ENCODE data around the gene SLC26A5.
"Not testable (repeated sequence)": the region's sequence is repeated elsewhere in the genome, so short reads cannot be mapped to it uniquely, and the experiment has no call there.

The SLC26A5 gene

GRCh38 chr7:103439661-103440060 is 6.3 kb downstream of the SLC26A5 start:
- Histone ChIP-seq H3K4me3 (ENCODE audit: low read depth, low read length) (no peak overlapping the region), H3K27me3 (ENCODE audit: insufficient read depth, low read length) (peaks cover 57% of the 10 kb centered on the region), H2AFZ (ENCODE audit: low read length, unreplicated experiment) (no peak overlapping the region), H3K36me3 (ENCODE audit: insufficient read depth, low read length) (no peaks in the 10 kb centered on the region), H3K27ac (ENCODE audit: low read depth, low read length) (no peak overlapping the region), H3K79me2 (ENCODE audit: control insufficient read depth, insufficient read depth, low read length, unreplicated experiment) (no peaks in the 10 kb centered on the region), H3K4me1 (ENCODE audit: control insufficient read depth, insufficient read depth, low read length, unreplicated experiment) (no peaks in the 10 kb centered on the region)

DNA sequence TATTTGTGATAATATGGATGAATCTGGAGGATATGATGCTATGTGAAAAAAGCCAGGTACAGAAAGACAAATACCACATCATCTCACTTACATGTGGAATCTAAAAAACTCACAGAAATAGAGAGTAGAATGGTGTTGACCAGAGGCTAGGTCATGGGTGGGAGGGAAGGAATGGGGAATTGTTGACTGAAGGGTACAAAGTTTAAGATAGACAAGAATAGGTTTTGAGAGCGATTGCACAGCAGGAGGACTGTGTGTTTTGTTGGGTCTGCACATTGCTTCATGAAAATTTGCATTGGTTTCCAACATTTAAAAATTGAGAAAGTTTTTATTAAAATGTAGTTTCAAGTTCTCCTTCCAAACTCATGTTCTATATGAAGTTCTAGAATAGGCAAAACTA is 8.4 kb downstream of the SLC26A5 start:
- no peak overlapping the region for H2AFZ ChIP-seq (ENCODE audit: low read length, unreplicated experiment)
- no peak overlapping the region for H3K4me3 ChIP-seq (ENCODE audit: low read depth, low read length)
- no peaks in the 10 kb centered on the region for H3K4me1 ChIP-seq (ENCODE audit: control insufficient read depth, insufficient read depth, low read length, unreplicated experiment)
- no peaks in the 10 kb centered on the region for H3K79me2 ChIP-seq (ENCODE audit: control insufficient read depth, insufficient read depth, low read length, unreplicated experiment)
- H3K27me3 ChIP-seq (ENCODE audit: insufficient read depth, low read length) = peaks cover 37% of the 10 kb centered on the region
- H3K27ac ChIP-seq (ENCODE audit: low read depth, low read length) = no peak overlapping the region
- no peaks in the 10 kb centered on the region for H3K36me3 ChIP-seq (ENCODE audit: insufficient read depth, low read length)

DNA sequence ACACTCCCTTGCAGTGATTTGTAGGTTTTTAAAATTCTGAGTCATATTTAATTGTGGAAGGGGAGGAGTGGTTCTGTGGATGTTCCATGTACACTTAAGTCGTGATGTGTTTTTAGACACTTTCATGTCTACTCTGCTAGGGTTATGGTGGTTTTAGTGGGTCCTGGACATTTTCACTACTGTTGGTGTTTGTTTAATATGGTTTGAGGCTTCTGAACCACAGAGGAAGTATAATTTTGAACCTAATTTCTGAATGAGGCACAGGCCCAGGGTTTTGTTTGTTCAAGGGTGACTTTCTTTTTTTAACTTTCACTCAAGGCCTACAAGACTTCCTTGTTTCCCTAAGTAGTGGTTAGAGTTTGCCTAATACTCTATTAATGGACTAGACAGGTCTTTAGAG is 13.3 kb downstream of the SLC26A5 start:
- peaks cover 15% of the 10 kb centered on the region for H3K27me3 ChIP-seq (ENCODE audit: insufficient read depth, low read length)
- H3K27ac ChIP-seq (ENCODE audit: low read depth, low read length) = peak overlapping the region; percentile 53
- no peaks in the 10 kb centered on the region for H3K4me1 ChIP-seq (ENCODE audit: control insufficient read depth, insufficient read depth, low read length, unreplicated experiment)
- H3K36me3 ChIP-seq (ENCODE audit: insufficient read depth, low read length) = no peaks in the 10 kb centered on the region
- peak overlapping the region; percentile 67 for H2AFZ ChIP-seq (ENCODE audit: low read length, unreplicated experiment)
- H3K4me3 ChIP-seq (ENCODE audit: low read depth, low read length) = no peak overlapping the region
- H3K79me2 ChIP-seq (ENCODE audit: control insufficient read depth, insufficient read depth, low read length, unreplicated experiment) = no peaks in the 10 kb centered on the region

DNA sequence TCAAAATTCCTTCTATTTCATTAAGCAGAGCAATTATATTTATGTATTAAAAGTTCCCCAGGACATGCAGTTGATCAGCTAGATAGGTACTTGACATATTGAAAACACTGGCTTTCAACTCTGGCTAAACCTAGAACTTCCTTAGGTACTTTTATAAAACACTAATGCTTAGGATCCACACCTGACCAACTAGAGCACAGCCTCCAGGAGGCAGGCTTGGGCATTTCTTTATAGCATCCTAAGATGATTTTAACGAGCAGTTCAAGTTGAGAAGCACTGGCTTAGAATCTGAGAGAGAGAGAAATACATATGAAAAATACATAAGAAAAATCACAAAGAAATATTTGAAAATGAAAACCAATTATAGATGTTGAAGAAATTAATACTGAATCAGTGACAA is 20.8 kb downstream of the SLC26A5 start:
- Histone ChIP-seq H3K4me1 (ENCODE audit: control insufficient read depth, insufficient read depth, low read length, unreplicated experiment) (no peaks in the 10 kb centered on the region), H3K4me3 (ENCODE audit: low read depth, low read length) (no peak overlapping the region), H3K27ac (ENCODE audit: low read depth, low read length) (no peak overlapping the region), H3K79me2 (ENCODE audit: control insufficient read depth, insufficient read depth, low read length, unreplicated experiment) (no peaks in the 10 kb centered on the region), H3K27me3 (ENCODE audit: insufficient read depth, low read length) (peaks cover 5% of the 10 kb centered on the region; the same call in 1 of the 2 replicates), H2AFZ (ENCODE audit: low read length, unreplicated experiment) (no peak overlapping the region), H3K36me3 (ENCODE audit: insufficient read depth, low read length) (no peaks in the 10 kb centered on the region)

DNA sequence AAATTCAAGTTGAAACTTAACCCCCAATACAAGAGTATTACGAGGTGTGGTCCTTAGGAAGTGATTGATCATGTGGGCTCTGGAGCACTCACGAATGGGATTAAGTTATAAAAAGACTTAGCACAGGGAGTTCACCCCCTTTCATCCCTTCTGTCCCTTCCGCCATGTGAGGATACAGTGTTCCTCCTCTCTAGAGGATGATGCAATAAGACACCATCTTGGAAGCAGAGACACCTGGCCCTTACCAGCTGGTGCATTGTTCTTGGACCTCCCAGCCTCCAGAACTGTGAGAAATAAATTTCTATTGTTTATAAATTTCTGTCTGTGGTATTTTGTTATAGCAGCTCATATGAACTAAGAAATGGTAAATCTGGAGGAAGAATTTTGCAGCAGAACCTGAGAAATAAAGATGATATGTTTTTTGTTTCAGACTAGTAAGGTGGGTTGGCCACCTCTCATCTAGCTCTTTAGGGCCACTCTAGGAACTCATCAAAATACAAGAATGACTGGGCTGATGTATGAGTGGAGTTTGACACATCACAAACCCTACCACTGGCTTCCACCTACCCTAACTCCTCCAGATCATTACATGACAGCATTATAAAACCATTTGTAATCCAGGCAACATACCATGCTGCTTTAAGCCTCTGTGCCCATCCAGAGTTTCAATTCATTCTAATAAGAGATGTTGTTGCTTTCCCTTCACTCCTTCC is 22.4 kb downstream of the SLC26A5 start:
- no peaks in the 10 kb centered on the region for H3K4me1 ChIP-seq (ENCODE audit: control insufficient read depth, insufficient read depth, low read length, unreplicated experiment)

GRCh38 chr7:103420857-103421384 is 25.1 kb downstream of the SLC26A5 start:
- H3K36me3 ChIP-seq (ENCODE audit: insufficient read depth, low read length) = no peaks in the 10 kb centered on the region
- H3K27me3 ChIP-seq (ENCODE audit: insufficient read depth, low read length) = peaks cover 5% of the 10 kb centered on the region; the same call in 1 of the 2 replicates
- H3K4me3 ChIP-seq (ENCODE audit: low read depth, low read length) = no peak overlapping the region
- H2AFZ ChIP-seq (ENCODE audit: low read length, unreplicated experiment) = no peak overlapping the region
- no peaks in the 10 kb centered on the region for H3K4me1 ChIP-seq (ENCODE audit: control insufficient read depth, insufficient read depth, low read length, unreplicated experiment)
- no peak overlapping the region for H3K27ac ChIP-seq (ENCODE audit: low read depth, low read length)
- no peaks in the 10 kb centered on the region for H3K79me2 ChIP-seq (ENCODE audit: control insufficient read depth, insufficient read depth, low read length, unreplicated experiment)

More for the DNA sequence above, 22.4 kb downstream of the SLC26A5 start:
- Histone ChIP-seq H3K27me3 (ENCODE audit: insufficient read depth, low read length) (peaks cover 5% of the 10 kb centered on the region; the same call in 1 of the 2 replicates), H3K36me3 (ENCODE audit: insufficient read depth, low read length) (no peaks in the 10 kb centered on the region), H2AFZ (ENCODE audit: low read length, unreplicated experiment) (no peak overlapping the region), H3K79me2 (ENCODE audit: control insufficient read depth, insufficient read depth, low read length, unreplicated experiment) (no peaks in the 10 kb centered on the region), H3K27ac (ENCODE audit: low read depth, low read length) (no peak overlapping the region), H3K4me3 (ENCODE audit: low read depth, low read length) (no peak overlapping the region)

- no peaks in the 10 kb centered on the region; the same call in 1 of the 2 replicates for H3K27me3 ChIP-seq (ENCODE audit: insufficient read depth, low read length)
- no peak overlapping the region for H2AFZ ChIP-seq (ENCODE audit: low read length, unreplicated experiment)
Observed at GRCh38 chr7:103418241-103418640, 27.8 kb downstream of the SLC26A5 start.

GRCh38 chr7:103413407-103413806 is 32.6 kb downstream of the SLC26A5 start:
- H3K4me3 ChIP-seq (ENCODE audit: low read depth, low read length) = no peak overlapping the region
- no peaks in the 10 kb centered on the region for H3K36me3 ChIP-seq (ENCODE audit: insufficient read depth, low read length)
- H3K4me1 ChIP-seq (ENCODE audit: control insufficient read depth, insufficient read depth, low read length, unreplicated experiment) = no peaks in the 10 kb centered on the region
- no peaks in the 10 kb centered on the region; the same call in 1 of the 2 replicates for H3K27me3 ChIP-seq (ENCODE audit: insufficient read depth, low read length)
- no peaks in the 10 kb centered on the region for H3K79me2 ChIP-seq (ENCODE audit: control insufficient read depth, insufficient read depth, low read length, unreplicated experiment)
- H3K27ac ChIP-seq (ENCODE audit: low read depth, low read length) = no peak overlapping the region
- no peak overlapping the region for H2AFZ ChIP-seq (ENCODE audit: low read length, unreplicated experiment)

More at GRCh38 chr7:103418241-103418640, 27.8 kb downstream of the SLC26A5 start:
- Histone ChIP-seq H3K4me3 (ENCODE audit: low read depth, low read length) (no peak overlapping the region), H3K36me3 (ENCODE audit: insufficient read depth, low read length) (no peaks in the 10 kb centered on the region), H3K79me2 (ENCODE audit: control insufficient read depth, insufficient read depth, low read length, unreplicated experiment) (no peaks in the 10 kb centered on the region), H3K27ac (ENCODE audit: low read depth, low read length) (no peak overlapping the region), H3K4me1 (ENCODE audit: control insufficient read depth, insufficient read depth, low read length, unreplicated experiment) (no peaks in the 10 kb centered on the region)

- H3K79me2 ChIP-seq (ENCODE audit: control insufficient read depth, insufficient read depth, low read length, unreplicated experiment) = no peaks in the 10 kb centered on the region
- no peak overlapping the region for H3K4me3 ChIP-seq (ENCODE audit: low read depth, low read length)
- H3K27ac ChIP-seq (ENCODE audit: low read depth, low read length) = no peak overlapping the region
- H2AFZ ChIP-seq (ENCODE audit: low read length, unreplicated experiment) = no peak overlapping the region
- H3K27me3 ChIP-seq (ENCODE audit: insufficient read depth, low read length) = no peaks in the 10 kb centered on the region; the same call in 1 of the 2 replicates
- H3K4me1 ChIP-seq (ENCODE audit: control insufficient read depth, insufficient read depth, low read length, unreplicated experiment) = no peaks in the 10 kb centered on the region
- no peaks in the 10 kb centered on the region for H3K36me3 ChIP-seq (ENCODE audit: insufficient read depth, low read length)
Observed at GRCh38 chr7:103412151-103412550, 33.9 kb downstream of the SLC26A5 start.

DNA sequence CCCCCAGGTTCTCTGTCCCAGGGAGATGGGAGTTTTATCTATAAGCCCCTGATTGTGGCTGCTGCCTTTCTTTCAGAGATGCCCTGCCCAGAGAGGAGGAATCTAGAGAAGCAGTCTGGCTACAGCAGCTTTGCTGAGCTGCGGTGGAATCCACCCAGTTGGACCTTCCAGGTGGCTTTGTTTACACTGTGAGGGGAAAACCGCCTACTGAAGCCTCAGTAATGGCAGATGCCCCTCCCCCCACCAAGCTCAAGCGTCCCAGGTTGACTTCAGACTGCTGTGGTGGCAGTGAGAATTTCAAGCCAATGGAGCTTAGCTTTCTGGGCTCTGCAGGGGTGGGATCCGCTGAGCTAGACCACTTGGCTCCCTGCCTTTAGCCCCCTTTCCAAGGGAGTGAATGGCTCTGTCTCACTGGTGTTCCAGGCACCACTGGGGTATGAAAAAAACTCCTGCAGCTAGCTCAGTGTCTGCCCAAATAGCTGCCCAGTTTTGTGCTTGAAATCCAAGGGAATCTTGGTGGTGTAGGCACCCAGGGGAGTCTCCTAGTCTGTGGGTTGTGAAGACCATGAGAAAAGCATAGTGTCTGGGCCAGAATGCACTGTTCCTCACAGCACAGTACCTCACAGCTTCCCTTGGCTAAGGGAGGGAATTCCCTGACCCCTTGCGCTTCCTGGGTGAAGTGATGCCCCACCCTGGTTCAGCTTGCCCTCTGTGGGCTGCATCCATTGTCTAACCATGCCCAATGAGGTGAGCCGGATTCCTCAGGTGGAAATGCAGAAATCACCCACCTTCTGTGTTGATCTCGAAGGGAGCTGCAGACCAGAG is 40.0 kb downstream of the SLC26A5 start:
- not testable (repeated sequence) for H3K36me3 ChIP-seq (ENCODE audit: insufficient read depth, low read length); H2AFZ ChIP-seq (ENCODE audit: low read length, unreplicated experiment); H3K79me2 ChIP-seq (ENCODE audit: control insufficient read depth, insufficient read depth, low read length, unreplicated experiment); H3K4me3 ChIP-seq (ENCODE audit: low read depth, low read length); H3K27ac ChIP-seq (ENCODE audit: low read depth, low read length); H3K4me1 ChIP-seq (ENCODE audit: control insufficient read depth, insufficient read depth, low read length, unreplicated experiment)
- peaks cover 11% of the 10 kb centered on the region; the same call in 1 of the 2 replicates for H3K27me3 ChIP-seq (ENCODE audit: insufficient read depth, low read length)
